ENCODE results near the gene TRMT61A. TPM values are rescaled to one million over a fixed set of nuclear protein-coding genes. Genes with fewer than 3 reads are reported as not detected.

The TRMT61A gene
- total and polyA plus RNA-seq, 2 of the 13 experiments (the other 11 are each of a cell fraction or from before 2014, with no cell fraction given), result 6.5 to 13.6 TPM

GRCh38 chr14:103523575-103523954, 5.4 kb upstream of the TRMT61A start:
- ChIA-PET CTCF (ENCODE audit: low intra/inter-chr PET ratio, low total read pairs) (no interaction called here), POLR2A (interaction anchor here (1.6 kb wide), 1 partner anchor 19 kb away, joined by 3 read pairs; no protein-coding TSS in a partner anchor)
- Histone ChIP-seq H3K4me3 (replicated peaks in 1 of 3; ENCODE audit: insufficient read depth in 1 of 3, low read depth in 2 of 3, low read length in 3 of 3) (no peak overlapping the region), H3K36me3 (replicated peaks in 1 of 2; ENCODE audit: control insufficient read depth in 1 of 2, insufficient read depth in 2 of 2, low read length in 2 of 2) (peaks cover 0 to 10% of the 10 kb centered on the region in 2 experiments; a peak in 3 of 5 replicates), H3K79me2 (ENCODE audit: insufficient read depth, low read length) (peaks cover 12% of the 10 kb centered on the region), H2AFZ (ENCODE audit: low read length) (no peak overlapping the region), H3K9ac (ENCODE audit: insufficient read depth, low read depth, low read length) (no peak overlapping the region), H3K27ac (ENCODE audit: extremely low read length, insufficient read depth, low read length) (no peak overlapping the region), H3K4me1 (ENCODE audit: insufficient read depth, low read length) (peaks cover 64% of the 10 kb centered on the region), H3K4me2 (ENCODE audit: low read depth, low read length) (no peak overlapping the region), H3K27me3 (ENCODE audit: control insufficient read depth in 1 of 2, insufficient read depth in 2 of 2, low read length in 2 of 2) (no peaks in the 10 kb centered on the region), H3K9me3 (ENCODE audit: low read length) (no peaks in the 10 kb centered on the region), H4K20me1 (ENCODE audit: insufficient read depth, low read length) (no peaks in the 10 kb centered on the region)
- FAIRE-seq (no peak), ATAC-seq (no peak), DNase-seq (ENCODE audit: low spot score) (no peak)
- in situ Hi-C loops (cut with HindIII; ENCODE audit: extremely low pct_ligation_motif_present, low pct_unique_long_range_greater_than_20kb) (no loop called here), intact Hi-C loops (cut with micrococcal nuclease; ENCODE audit: unreplicated experiment) (no loop called here)
- 93% methylated on average over 10 of the region's 10 CpGs for WGBS (ENCODE audit: low lambda C conversion rate)
- BruUV-seq (replicated peaks), result no TSS peak
- TF ChIP-seq DMAP1 (CRISPR knock-in tag; IDR thresholded peaks at IDR 0.05), result no peak
- TF ChIP-seq PAWR (CRISPR knock-in tag; IDR thresholded peaks at IDR 0.05; ENCODE audit: borderline replicate concordance), result no peak
- TF ChIP-seq GPN1 (CRISPR knock-in tag; IDR thresholded peaks at IDR 0.05; ENCODE audit: borderline replicate concordance), result no peak
- no peak for TF ChIP-seq ZNF772 (CRISPR knock-in tag; IDR thresholded peaks at IDR 0.05)
- TF ChIP-seq CBX2 (IDR thresholded peaks at IDR 0.05; ENCODE audit: low read depth, low read length), result no peak
- TF ChIP-seq CBX2 (CRISPR knock-in tag; IDR thresholded peaks at IDR 0.05; ENCODE audit: low read depth), result no peak
- TF ChIP-seq AGO1 (IDR thresholded peaks at IDR 0.05; ENCODE audit: low read depth, low read length, poor library complexity, severe bottlenecking), result no peak
- TF ChIP-seq ZSCAN9 (CRISPR knock-in tag; IDR thresholded peaks at IDR 0.05; ENCODE audit: borderline replicate concordance), result no peak
- TF ChIP-seq PCBP1 (IDR thresholded peaks at IDR 0.05; ENCODE audit: borderline replicate concordance, low read depth, low read length), result no peak
- TF ChIP-seq, protein P1, sequence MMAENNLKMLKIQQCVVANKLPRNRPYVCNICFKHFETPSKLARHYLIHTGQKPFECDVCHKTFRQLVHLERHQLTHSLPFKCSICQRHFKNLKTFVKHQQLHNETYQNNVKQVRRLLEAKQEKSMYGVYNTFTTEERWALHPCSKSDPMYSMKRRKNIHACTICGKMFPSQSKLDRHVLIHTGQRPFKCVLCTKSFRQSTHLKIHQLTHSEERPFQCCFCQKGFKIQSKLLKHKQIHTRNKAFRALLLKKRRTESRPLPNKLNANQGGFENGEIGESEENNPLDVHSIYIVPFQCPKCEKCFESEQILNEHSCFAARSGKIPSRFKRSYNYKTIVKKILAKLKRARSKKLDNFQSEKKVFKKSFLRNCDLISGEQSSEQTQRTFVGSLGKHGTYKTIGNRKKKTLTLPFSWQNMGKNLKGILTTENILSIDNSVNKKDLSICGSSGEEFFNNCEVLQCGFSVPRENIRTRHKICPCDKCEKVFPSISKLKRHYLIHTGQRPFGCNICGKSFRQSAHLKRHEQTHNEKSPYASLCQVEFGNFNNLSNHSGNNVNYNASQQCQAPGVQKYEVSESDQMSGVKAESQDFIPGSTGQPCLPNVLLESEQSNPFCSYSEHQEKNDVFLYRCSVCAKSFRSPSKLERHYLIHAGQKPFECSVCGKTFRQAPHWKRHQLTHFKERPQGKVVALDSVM (CRISPR knock-in tag; IDR thresholded peaks at IDR 0.05), result no peak
- TF ChIP-seq ZNF124 (CRISPR knock-in tag; IDR thresholded peaks at IDR 0.05), result no peak
- no peak for TF ChIP-seq ISL2 (CRISPR knock-in tag; IDR thresholded peaks at IDR 0.05)
- no peak for TF ChIP-seq ZBTB40 (IDR thresholded peaks at IDR 0.05)
- no peak for TF ChIP-seq ZBTB40 (CRISPR knock-in tag; IDR thresholded peaks at IDR 0.05)
- no peak for TF ChIP-seq TARDBP (CRISPR knock-in tag; IDR thresholded peaks at IDR 0.05)
- no peak for TF ChIP-seq ELF4 (CRISPR knock-in tag; IDR thresholded peaks at IDR 0.05; ENCODE audit: borderline replicate concordance)
